HCT116 (cell line): ENCODE data around the gene ANKRD63. TPM values are rescaled to one million over a fixed set of nuclear protein-coding genes. Genes with fewer than 3 reads are reported as not detected.

Source experiments
- ATAC-seq: fragments of 200-7000 bp; cut with Tn5 transposase; 2 replicates; pipeline ENCODE4 v1.9.1; 2020; ENCODE audit warnings: mild to moderate bottlenecking, moderate library complexity
- BruUV-seq: library from RNA; stranded (reverse); fragments of 400-500 nt; replicated peaks from 2 replicates; lab custom pipeline; 2021; lab: Mats Ljungman, UMichigan
- CTCF ChIA-PET: fragments of 300-600 bp; sonication (Branson Sonifier 250); formaldehyde crosslinking; loops from one replicate; lab custom pipeline; 2021; ENCODE audit warnings: antibody characterized with exemption; lab: Charles Lee
- POLR2A ChIA-PET: fragments of 300-600, 350-600 bp; sonication (Branson Sonifier 250); formaldehyde crosslinking; loops from one replicate; lab custom pipeline; 2021; ENCODE audit warnings: antibody characterized with exemption; lab: Charles Lee
- RAD21 ChIA-PET, 2 experiments: fragments of 300-600 bp; sonication (Branson Sonifier 250); formaldehyde crosslinking; loops; one replicate each; lab custom pipeline; 2023; ENCODE audit warnings: low total read pairs in 2 of 2; ENCODE audit not compliant: uncharacterized antibody in 2 of 2, unreplicated experiment in 2 of 2, low non-redundant PET in 1 of 2; lab: Charles Lee
- DNase-seq: peaks from one replicate; pipeline ENCODE4 v3.0.0-alpha.2; 2010; ENCODE audit warnings: low read depth, low spot score
- H2AFZ ChIP-seq: fragments of 200-600 bp; shearing (Covaris generic), sonication (generic); 2 replicates; pipeline ENCODE4 v1.6.1; 2017; ENCODE audit warnings: low read depth, mixed run types, mixed read lengths, antibody characterized with exemption, low read length; ENCODE audit not compliant: poor library complexity, severe bottlenecking
- H3K27ac ChIP-seq: 2 replicates; pipeline ENCODE4 v1.5.1; 2012; ENCODE audit warnings: low read depth, low read length
- H3K27me3 ChIP-seq: fragments of 200-600 bp; sonication (generic); 2 replicates; pipeline ENCODE4 v1.6.1; 2016; ENCODE audit warnings: mixed run types, low read length, mixed read lengths; ENCODE audit not compliant: insufficient read depth
- H3K36me3 ChIP-seq, 2 experiments: fragments of 200-500 bp in 1 of 2; fragments of 200-600 bp in 1 of 2; sonication (Bioruptor generic) in 1 of 2; sonication (generic) in 1 of 2; 2 replicates each; pipeline versions ENCODE4 v1.5.1 to v1.6.1; 2014 to 2016; ENCODE audit warnings: low read length in 2 of 2, inconsistent platforms in 1 of 2, mixed read lengths in 1 of 2, mixed run types in 1 of 2; ENCODE audit not compliant: insufficient read depth in 2 of 2, control insufficient read depth in 1 of 2
- H3K4me1 ChIP-seq, 2 experiments: fragments of 200-600 bp in 1 of 2; sonication (generic) in 1 of 2; 2 replicates each; pipeline versions ENCODE4 v1.5.1 to v1.6.1; 2012 to 2017; ENCODE audit warnings: low read length in 2 of 2, inconsistent platforms in 1 of 2, mild to moderate bottlenecking in 1 of 2, mixed read lengths in 1 of 2, mixed run types in 1 of 2, moderate library complexity in 1 of 2; ENCODE audit not compliant: insufficient read depth in 2 of 2, control insufficient read depth in 1 of 2
- H3K4me2 ChIP-seq: fragments of 200-600 bp; sonication (generic); 2 replicates; pipeline ENCODE4 v1.6.1; 2017; ENCODE audit warnings: mixed run types, low read length, mixed read lengths
- H3K4me3 ChIP-seq, 2 experiments: fragments of 200-600 bp in 1 of 2; sonication (generic) in 1 of 2; replicated peaks in 1 of 2; 2 replicates each; pipeline ENCODE4 v1.5.1; 2011 to 2016; ENCODE audit warnings: low read length in 2 of 2, control low read depth in 1 of 2, low read depth in 1 of 2, mild to moderate bottlenecking in 1 of 2, mixed read lengths in 1 of 2, mixed run types in 1 of 2
- H3K79me2 ChIP-seq: fragments of 200-600 bp; sonication (generic); 2 replicates; pipeline ENCODE4 v1.6.1; 2017; ENCODE audit warnings: mild to moderate bottlenecking, mixed run types, low read length, moderate library complexity, mixed read lengths; ENCODE audit not compliant: insufficient read depth
- H3K9ac ChIP-seq: fragments of 200-600 bp; sonication (generic); 2 replicates; pipeline ENCODE4 v1.6.1; 2016; ENCODE audit warnings: low read length, mixed read lengths
- H3K9me2 ChIP-seq: fragments of 200-600 bp; sonication (generic), shearing (Covaris generic); 2 replicates; pipeline ENCODE4 v1.6.1; 2017; ENCODE audit warnings: mixed run types, mild to moderate bottlenecking, moderate library complexity; ENCODE audit not compliant: insufficient read depth
- H3K9me3 ChIP-seq, 2 experiments: fragments of 200-500 bp in 1 of 2; fragments of 200-600 bp in 1 of 2; sonication (Bioruptor generic) in 1 of 2; sonication (generic) in 1 of 2; 2 replicates each; pipeline ENCODE4 v1.6.1; 2014 to 2017; ENCODE audit warnings: low read length in 2 of 2, mixed read lengths in 2 of 2, inconsistent platforms in 1 of 2, low read depth in 1 of 2, mild to moderate bottlenecking in 1 of 2, mixed run types in 1 of 2, moderate library complexity in 1 of 2; ENCODE audit not compliant: control insufficient read depth in 1 of 2, insufficient read depth in 1 of 2
- H4K20me1 ChIP-seq: fragments of 200-600 bp; sonication (generic), shearing (Covaris generic); 2 replicates; pipeline ENCODE4 v1.6.1; 2017; ENCODE audit warnings: mixed run types, mild to moderate bottlenecking, moderate library complexity; ENCODE audit not compliant: insufficient read depth
- CBX3 ChIP-seq: IDR thresholded peaks from 2 replicates; pipeline ENCODE4 v1.6.1; 2012; ENCODE audit warnings: low read depth
- EGR1 ChIP-seq: IDR thresholded peaks from 2 replicates; pipeline ENCODE4 v1.6.1; 2012; ENCODE audit warnings: low read depth
- EZH2 ChIP-seq: fragments of 200-600 bp; sonication (generic); IDR thresholded peaks from 2 replicates; pipeline ENCODE4 v1.6.1; 2017; ENCODE audit warnings: antibody characterized with exemption, mixed run types
- FOSL1 ChIP-seq: IDR thresholded peaks from 2 replicates; pipeline ENCODE4 v1.6.1; 2012; ENCODE audit warnings: low read depth
- POLR2A ChIP-seq: IDR thresholded peaks from 2 replicates; pipeline ENCODE4 v1.7.0; 2011; ENCODE audit warnings: borderline replicate concordance; ENCODE audit not compliant: insufficient read depth, insufficient read length; ENCODE audit errors: extremely low read depth
- POLR2AphosphoS5 ChIP-seq: IDR thresholded peaks from 2 replicates; pipeline ENCODE4 v1.6.1; 2011; ENCODE audit warnings: mild to moderate bottlenecking, low read depth, low read length, moderate library complexity
- RAD21 ChIP-seq: IDR thresholded peaks from 2 replicates; pipeline ENCODE4 v1.6.1; 2012; ENCODE audit warnings: low read depth, mild to moderate bottlenecking
- SIN3A ChIP-seq: IDR thresholded peaks from 2 replicates; pipeline ENCODE4 v1.6.1; 2012; ENCODE audit warnings: low read depth
- YY1 ChIP-seq: IDR thresholded peaks from 2 replicates; pipeline ENCODE4 v1.6.1; 2011; ENCODE audit warnings: low read length, low read depth, moderate library complexity, mild to moderate bottlenecking; ENCODE audit not compliant: insufficient replicate concordance; ENCODE audit errors: extremely low read depth
- ZFX ChIP-seq: fragments of 450-650 bp; IDR thresholded peaks from 2 replicates; pipeline ENCODE4 v1.6.1; 2017
- ZNF274 ChIP-seq: fragments of 200-500 bp; sonication (Bioruptor generic); IDR thresholded peaks from 2 replicates; pipeline ENCODE4 v1.6.1; 2014; ENCODE audit warnings: mild to moderate bottlenecking, low read depth, low read length, inconsistent platforms
- intact Hi-C: fragments of 100-400 bp; cut with micrococcal nuclease; formaldehyde crosslinking; loops from 2 replicates; pipeline ENCODE4 v1.10.0; 2022
- total RNA-seq: library from RNA; stranded (reverse); gene quantifications from one replicate; pipeline ENCODE4 v1.2.1, GENCODE V29; 2021; ENCODE audit not compliant: unreplicated experiment
- TF ChIP-seq, protein P1 (sequence below): IDR thresholded peaks from 2 replicates; pipeline ENCODE4 v1.6.1; 2012; ENCODE audit warnings: low read depth
- TF ChIP-seq, protein P2 (sequence below), 3 experiments: fragments of 200-600 bp in 1 of 3; sonication (generic) in 1 of 3; IDR thresholded peaks in 2 of 3; conservative IDR thresholded peaks in 1 of 3; 2 replicates each; pipeline ENCODE4 v1.5.1; 2012 to 2017; ENCODE audit warnings: low read depth in 2 of 3, low read length in 2 of 3, antibody characterized with exemption in 1 of 3, borderline replicate concordance in 1 of 3, control low read depth in 1 of 3, mild to moderate bottlenecking in 1 of 3, mixed read lengths in 1 of 3, mixed run types in 1 of 3, moderate library complexity in 1 of 3; ENCODE audit not compliant: insufficient read depth in 1 of 3
- TF ChIP-seq, protein P3 (sequence below): IDR thresholded peaks from 2 replicates; pipeline ENCODE4 v1.6.1; 2011; ENCODE audit warnings: mild to moderate bottlenecking, low read length, moderate library complexity; ENCODE audit not compliant: insufficient replicate concordance; ENCODE audit errors: extremely low read depth
- TF ChIP-seq, protein P4 (sequence below): IDR thresholded peaks from 2 replicates; pipeline ENCODE4 v1.6.1; 2012
- TF ChIP-seq, protein P5 (sequence below): IDR thresholded peaks from 2 replicates; pipeline ENCODE4 v1.6.1; 2012

ANKRD63 gene
- total RNA-seq, 1 experiment from 2014 or later, result 0.89 TPM

DNA sequence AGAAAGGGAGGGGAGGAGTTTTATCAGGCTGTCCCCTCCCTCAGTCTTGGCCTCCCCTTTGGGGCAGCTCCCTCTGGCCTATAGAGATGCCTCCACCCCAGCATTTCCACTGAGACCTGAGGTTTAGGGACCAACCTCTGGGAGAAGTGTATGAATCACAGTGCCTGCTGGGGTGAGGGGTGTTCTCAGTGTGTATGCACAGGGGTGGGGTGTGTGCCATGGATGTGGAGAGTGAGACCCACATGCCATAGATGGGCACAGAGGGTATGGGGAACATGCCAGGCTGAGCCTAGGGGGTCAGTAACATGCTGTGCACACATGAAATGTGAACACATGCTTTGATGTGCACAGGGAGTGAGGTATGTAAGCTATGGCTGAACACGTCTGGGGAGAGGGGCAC is 12.4 kb upstream of the ANKRD63 start (continued):
- TF ChIP-seq, protein P1, sequence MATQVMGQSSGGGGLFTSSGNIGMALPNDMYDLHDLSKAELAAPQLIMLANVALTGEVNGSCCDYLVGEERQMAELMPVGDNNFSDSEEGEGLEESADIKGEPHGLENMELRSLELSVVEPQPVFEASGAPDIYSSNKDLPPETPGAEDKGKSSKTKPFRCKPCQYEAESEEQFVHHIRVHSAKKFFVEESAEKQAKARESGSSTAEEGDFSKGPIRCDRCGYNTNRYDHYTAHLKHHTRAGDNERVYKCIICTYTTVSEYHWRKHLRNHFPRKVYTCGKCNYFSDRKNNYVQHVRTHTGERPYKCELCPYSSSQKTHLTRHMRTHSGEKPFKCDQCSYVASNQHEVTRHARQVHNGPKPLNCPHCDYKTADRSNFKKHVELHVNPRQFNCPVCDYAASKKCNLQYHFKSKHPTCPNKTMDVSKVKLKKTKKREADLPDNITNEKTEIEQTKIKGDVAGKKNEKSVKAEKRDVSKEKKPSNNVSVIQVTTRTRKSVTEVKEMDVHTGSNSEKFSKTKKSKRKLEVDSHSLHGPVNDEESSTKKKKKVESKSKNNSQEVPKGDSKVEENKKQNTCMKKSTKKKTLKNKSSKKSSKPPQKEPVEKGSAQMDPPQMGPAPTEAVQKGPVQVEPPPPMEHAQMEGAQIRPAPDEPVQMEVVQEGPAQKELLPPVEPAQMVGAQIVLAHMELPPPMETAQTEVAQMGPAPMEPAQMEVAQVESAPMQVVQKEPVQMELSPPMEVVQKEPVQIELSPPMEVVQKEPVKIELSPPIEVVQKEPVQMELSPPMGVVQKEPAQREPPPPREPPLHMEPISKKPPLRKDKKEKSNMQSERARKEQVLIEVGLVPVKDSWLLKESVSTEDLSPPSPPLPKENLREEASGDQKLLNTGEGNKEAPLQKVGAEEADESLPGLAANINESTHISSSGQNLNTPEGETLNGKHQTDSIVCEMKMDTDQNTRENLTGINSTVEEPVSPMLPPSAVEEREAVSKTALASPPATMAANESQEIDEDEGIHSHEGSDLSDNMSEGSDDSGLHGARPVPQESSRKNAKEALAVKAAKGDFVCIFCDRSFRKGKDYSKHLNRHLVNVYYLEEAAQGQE, result no peak
- TF ChIP-seq SIN3A, result no peak
- no peak for TF ChIP-seq RAD21

DNA sequence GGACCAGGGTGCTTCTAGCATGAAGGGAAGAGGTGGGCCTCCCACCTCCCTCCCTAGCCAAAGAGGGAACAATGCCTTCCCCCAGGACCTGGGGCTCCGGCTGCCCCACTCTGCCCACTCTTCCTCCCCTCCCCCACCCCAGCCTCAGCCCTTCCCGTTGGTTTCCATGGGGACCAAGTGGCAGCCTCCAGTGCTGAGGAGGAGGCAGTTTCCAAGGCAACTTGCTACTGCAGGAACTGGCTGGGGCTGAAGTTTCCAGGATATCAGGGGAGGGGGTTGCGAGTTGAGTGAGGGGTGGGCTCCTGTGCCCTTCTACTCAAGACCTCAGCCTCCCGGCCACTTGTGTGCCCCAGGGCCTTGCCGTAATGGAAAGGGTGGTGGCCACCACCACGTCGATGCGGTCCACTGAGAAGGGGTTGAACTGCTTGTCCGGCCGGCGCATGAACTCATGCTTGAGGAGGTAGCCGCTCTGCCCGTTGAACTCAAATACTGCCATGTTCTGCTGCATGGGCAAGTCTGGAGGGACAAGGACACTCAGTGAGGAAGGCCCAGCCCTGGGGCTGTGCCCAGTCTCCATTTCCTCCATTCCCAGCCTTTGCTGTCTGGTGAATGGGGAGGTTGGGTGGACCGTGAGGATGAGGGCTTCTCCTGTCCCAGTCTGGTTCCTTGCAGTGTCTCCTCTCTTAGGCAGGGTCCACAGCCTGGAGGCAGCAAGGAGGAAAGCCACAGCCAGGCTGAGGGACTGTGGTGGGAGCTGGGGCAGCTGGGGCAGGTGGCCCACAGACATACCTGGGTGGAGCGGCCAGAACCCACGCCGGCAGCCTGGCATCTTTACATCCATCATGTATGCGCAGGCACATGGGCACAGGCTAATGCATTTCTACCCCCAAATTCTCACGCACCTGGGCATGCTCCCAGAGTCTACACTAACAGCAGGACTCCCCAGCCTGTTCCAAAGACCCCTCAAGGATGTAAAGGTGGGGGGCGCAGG is 11.3 kb upstream of the ANKRD63 start:
- RAD21 ChIA-PET, result interaction anchor here in 1 of 2 experiments (0.5 kb wide), 1 partner anchor 11 kb away, joined by 3 read pairs; no protein-coding TSS in a partner anchor
- CTCF ChIA-PET, result interaction anchor here (1.5 kb wide), 1 partner anchor 16 kb away, joined by 4 read pairs; no protein-coding TSS in a partner anchor
- no peaks in the 10 kb centered on the region for H3K9me3 ChIP-seq
- H3K36me3 ChIP-seq, result no peaks in the 10 kb centered on the region
- H3K9me2 ChIP-seq, result no peaks in the 10 kb centered on the region
- H3K4me2 ChIP-seq, result no peak overlapping the region
- no peak overlapping the region for H3K27ac ChIP-seq
- no peak overlapping the region for H3K4me3 ChIP-seq
- H3K27me3 ChIP-seq, result no peaks in the 10 kb centered on the region
- ATAC-seq (no peak), DNase-seq (no peak)
- H2AFZ ChIP-seq, result no peak overlapping the region
- BruUV-seq, result no TSS peak
- POLR2A ChIA-PET, result no interaction called here
- H3K9ac ChIP-seq, result no peak overlapping the region
- peaks cover 24 to 33% of the 10 kb centered on the region in 2 experiments for H3K4me1 ChIP-seq
- H3K79me2 ChIP-seq, result no peaks in the 10 kb centered on the region
- intact Hi-C loops, result no loop called here
- H4K20me1 ChIP-seq, result no peaks in the 10 kb centered on the region
- TF ChIP-seq SIN3A (no peak), POLR2A (no peak), EGR1 (no peak), ZNF274 (no peak), POLR2AphosphoS5 (no peak), FOSL1 (no peak), ZFX (no peak), CBX3 (no peak), YY1 (no peak), EZH2 (no peak)
- TF ChIP-seq, protein P2, sequence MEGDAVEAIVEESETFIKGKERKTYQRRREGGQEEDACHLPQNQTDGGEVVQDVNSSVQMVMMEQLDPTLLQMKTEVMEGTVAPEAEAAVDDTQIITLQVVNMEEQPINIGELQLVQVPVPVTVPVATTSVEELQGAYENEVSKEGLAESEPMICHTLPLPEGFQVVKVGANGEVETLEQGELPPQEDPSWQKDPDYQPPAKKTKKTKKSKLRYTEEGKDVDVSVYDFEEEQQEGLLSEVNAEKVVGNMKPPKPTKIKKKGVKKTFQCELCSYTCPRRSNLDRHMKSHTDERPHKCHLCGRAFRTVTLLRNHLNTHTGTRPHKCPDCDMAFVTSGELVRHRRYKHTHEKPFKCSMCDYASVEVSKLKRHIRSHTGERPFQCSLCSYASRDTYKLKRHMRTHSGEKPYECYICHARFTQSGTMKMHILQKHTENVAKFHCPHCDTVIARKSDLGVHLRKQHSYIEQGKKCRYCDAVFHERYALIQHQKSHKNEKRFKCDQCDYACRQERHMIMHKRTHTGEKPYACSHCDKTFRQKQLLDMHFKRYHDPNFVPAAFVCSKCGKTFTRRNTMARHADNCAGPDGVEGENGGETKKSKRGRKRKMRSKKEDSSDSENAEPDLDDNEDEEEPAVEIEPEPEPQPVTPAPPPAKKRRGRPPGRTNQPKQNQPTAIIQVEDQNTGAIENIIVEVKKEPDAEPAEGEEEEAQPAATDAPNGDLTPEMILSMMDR (IDR thresholded peaks at IDR 0.05 in 2 of 3, conservative IDR thresholded peaks at IDR 0.05 in 1 of 3; ENCODE audit: borderline replicate concordance in 1 of 3, insufficient read depth in 1 of 3, low read depth in 2 of 3, low read length in 2 of 3), result no peak
- TF ChIP-seq, protein P3, sequence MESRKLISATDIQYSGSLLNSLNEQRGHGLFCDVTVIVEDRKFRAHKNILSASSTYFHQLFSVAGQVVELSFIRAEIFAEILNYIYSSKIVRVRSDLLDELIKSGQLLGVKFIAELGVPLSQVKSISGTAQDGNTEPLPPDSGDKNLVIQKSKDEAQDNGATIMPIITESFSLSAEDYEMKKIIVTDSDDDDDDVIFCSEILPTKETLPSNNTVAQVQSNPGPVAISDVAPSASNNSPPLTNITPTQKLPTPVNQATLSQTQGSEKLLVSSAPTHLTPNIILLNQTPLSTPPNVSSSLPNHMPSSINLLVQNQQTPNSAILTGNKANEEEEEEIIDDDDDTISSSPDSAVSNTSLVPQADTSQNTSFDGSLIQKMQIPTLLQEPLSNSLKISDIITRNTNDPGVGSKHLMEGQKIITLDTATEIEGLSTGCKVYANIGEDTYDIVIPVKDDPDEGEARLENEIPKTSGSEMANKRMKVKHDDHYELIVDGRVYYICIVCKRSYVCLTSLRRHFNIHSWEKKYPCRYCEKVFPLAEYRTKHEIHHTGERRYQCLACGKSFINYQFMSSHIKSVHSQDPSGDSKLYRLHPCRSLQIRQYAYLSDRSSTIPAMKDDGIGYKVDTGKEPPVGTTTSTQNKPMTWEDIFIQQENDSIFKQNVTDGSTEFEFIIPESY, result no peak
- TF ChIP-seq, protein P4, sequence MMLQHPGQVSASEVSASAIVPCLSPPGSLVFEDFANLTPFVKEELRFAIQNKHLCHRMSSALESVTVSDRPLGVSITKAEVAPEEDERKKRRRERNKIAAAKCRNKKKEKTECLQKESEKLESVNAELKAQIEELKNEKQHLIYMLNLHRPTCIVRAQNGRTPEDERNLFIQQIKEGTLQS, result no peak
- TF ChIP-seq, protein P5, sequence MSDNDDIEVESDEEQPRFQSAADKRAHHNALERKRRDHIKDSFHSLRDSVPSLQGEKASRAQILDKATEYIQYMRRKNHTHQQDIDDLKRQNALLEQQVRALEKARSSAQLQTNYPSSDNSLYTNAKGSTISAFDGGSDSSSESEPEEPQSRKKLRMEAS, result no peak
